Neural crest cell (in vitro differentiated cells): ENCODE data around the gene MYORG. TPM values are rescaled to one million over a fixed set of nuclear protein-coding genes. Genes with fewer than 3 reads are reported as not detected.

ENCODE experiments used
- DNase-seq: peaks from one replicate; pipeline ENCODE4 v3.0.0; 2021; ENCODE audit warnings: low read depth, mixed read lengths, low spot score
- H3K27ac Mint-ChIP-seq: one replicate; pipeline ENCODE4 v1.8.0; 2021; ENCODE audit warnings: mild to moderate bottlenecking, mixed read lengths; ENCODE audit not compliant: unreplicated experiment
- H3K27me3 Mint-ChIP-seq: 2 replicates; pipeline ENCODE4 v1.8.0; 2021; ENCODE audit warnings: low read depth, mild to moderate bottlenecking, mixed read lengths
- H3K36me3 Mint-ChIP-seq: 2 replicates; pipeline ENCODE4 v1.8.0; 2021; ENCODE audit warnings: low read depth, mild to moderate bottlenecking, mixed read lengths
- H3K4me1 Mint-ChIP-seq: 2 replicates; pipeline ENCODE4 v1.8.0; 2021; ENCODE audit warnings: mixed read lengths
- H3K4me3 Mint-ChIP-seq: one replicate; pipeline ENCODE4 v1.8.0; 2021; ENCODE audit warnings: mild to moderate bottlenecking, mixed read lengths
- H3K9me3 Mint-ChIP-seq: 2 replicates; pipeline ENCODE4 v1.8.0; 2021; ENCODE audit warnings: mixed read lengths
- CTCF ChIP-seq: fragments of 200-600 bp; sonication (generic); conservative IDR thresholded peaks from 2 replicates; pipeline ENCODE4 v1.5.0; 2021; ENCODE audit warnings: antibody characterized with exemption, mild to moderate bottlenecking
- total RNA-seq: library from RNA; stranded (reverse); gene quantifications from 2 replicates; pipeline ENCODE4 v1.2.1, GENCODE V29; 2021

Gene MYORG
- total RNA-seq, 1 donor from 2014 or later: 2.0 TPM

GRCh38 chr9:34380034-34380510 lies 3.4 kb upstream of the MYORG start:
- peaks cover 30% of the 10 kb centered on the region for H3K4me1 Mint-ChIP-seq

GRCh38 chr9:34379334-34380033 lies 2.8 kb upstream of the MYORG start:
- Mint-ChIP-seq H3K27ac (no peak overlapping the region), H3K4me1 (peaks cover 30% of the 10 kb centered on the region), H3K9me3 (no peaks in the 10 kb centered on the region), H3K27me3 (peaks cover 89% of the 10 kb centered on the region), H3K36me3 (no peaks in the 10 kb centered on the region), H3K4me3 (peak overlapping the region; percentile 80)
- peak; percentile 92 for DNase-seq
- TF ChIP-seq CTCF: peak; percentile 96

More at GRCh38 chr9:34380034-34380510, 3.4 kb upstream of the MYORG start:
- no peak for DNase-seq
- H3K36me3 Mint-ChIP-seq: no peaks in the 10 kb centered on the region
- no peak for TF ChIP-seq CTCF
- peak overlapping the region; percentile 80 for H3K4me3 Mint-ChIP-seq
- no peak overlapping the region for H3K27ac Mint-ChIP-seq
- H3K27me3 Mint-ChIP-seq: peaks cover 88% of the 10 kb centered on the region
- no peaks in the 10 kb centered on the region for H3K9me3 Mint-ChIP-seq

DNA sequence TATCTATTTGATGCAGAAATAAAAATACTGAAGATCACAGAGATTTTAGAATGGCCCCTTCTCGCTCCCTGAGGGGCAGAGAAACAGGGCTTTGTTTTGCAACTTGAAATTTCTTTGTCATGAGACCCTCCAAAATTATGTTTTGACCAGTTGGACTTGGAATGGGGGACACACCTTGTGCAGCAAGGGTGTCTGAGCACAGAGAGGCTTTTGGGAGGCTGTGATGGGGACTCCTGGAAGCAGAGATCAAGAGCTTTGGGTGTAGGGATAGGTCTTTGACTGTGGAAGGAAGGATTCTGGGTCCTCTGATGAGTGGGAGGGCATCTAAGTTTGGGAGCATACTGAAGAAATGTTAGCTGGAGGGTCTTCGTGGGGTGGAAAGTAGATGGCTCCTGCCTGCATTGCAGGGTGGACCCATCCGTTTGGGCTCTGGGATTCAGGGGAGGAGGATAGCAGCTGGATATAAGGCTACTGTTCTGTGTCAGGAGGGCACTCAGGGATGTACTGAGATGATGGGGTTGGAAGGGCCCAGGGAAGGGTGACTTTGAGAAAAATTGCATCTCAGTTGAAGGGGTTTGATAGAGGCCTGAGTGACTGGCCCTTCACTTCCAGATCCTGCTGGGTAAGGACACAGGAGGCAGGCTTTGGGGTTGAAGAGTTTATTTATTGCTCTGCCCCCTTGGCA lies 1.8 kb upstream of the MYORG start:
- peaks cover 30% of the 10 kb centered on the region for H3K4me1 Mint-ChIP-seq
- no peak for DNase-seq
- no peaks in the 10 kb centered on the region for H3K9me3 Mint-ChIP-seq
- no peak overlapping the region for H3K27ac Mint-ChIP-seq
- peak overlapping the region; percentile 80 for H3K4me3 Mint-ChIP-seq
- no peak for TF ChIP-seq CTCF
- peaks cover 4% of the 10 kb centered on the region for H3K36me3 Mint-ChIP-seq
- H3K27me3 Mint-ChIP-seq: peaks cover 85% of the 10 kb centered on the region

GRCh38 chr9:34377404-34377746 lies 677 bp upstream of the MYORG start:
- H3K9me3 Mint-ChIP-seq: no peaks in the 10 kb centered on the region
- H3K36me3 Mint-ChIP-seq: peaks cover 4% of the 10 kb centered on the region
- H3K4me1 Mint-ChIP-seq: peaks cover 30% of the 10 kb centered on the region
- no peak for TF ChIP-seq CTCF
- H3K27me3 Mint-ChIP-seq: peaks cover 74% of the 10 kb centered on the region
- no peak overlapping the region for H3K27ac Mint-ChIP-seq
- H3K4me3 Mint-ChIP-seq: peak overlapping the region; percentile 81
- no peak for DNase-seq

DNA sequence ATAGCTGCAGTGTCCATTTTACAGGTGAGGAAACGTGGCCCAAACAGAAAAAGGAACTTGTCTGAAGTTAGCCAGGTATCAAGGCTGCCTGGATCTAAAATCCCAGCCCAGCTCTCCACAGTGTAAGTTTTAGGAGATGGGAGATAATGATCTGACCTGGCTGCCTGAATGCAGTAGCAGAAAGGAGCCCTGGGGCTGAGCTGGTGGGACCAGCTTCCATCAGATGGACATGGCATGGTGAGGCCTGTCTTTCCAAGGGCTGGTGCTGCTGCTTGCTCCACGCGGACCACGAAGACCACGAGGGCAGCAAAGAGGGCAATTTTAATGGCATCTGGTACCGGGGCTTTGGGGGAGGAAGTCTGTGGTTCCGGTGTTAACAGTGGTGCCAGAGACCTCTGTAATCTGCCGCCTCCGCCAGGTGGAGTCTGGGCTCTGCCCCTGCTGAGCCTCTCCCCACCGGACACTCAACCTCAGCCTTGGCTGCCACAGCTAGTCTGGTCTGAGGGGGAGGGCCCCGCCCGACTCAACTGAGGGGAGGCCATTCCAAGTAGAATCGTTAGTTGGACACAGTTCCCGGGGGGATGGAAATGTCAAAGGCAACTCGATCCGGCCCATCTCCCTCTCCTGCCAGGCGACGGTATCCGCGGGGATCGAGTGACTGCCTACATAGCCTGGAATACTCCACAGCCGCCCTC lies 650 bp downstream of the MYORG start:
- Mint-ChIP-seq H3K27ac (no peak overlapping the region), H3K27me3 (peaks cover 61% of the 10 kb centered on the region), H3K36me3 (peaks cover 4% of the 10 kb centered on the region), H3K4me1 (peaks cover 30% of the 10 kb centered on the region), H3K9me3 (no peaks in the 10 kb centered on the region), H3K4me3 (peak overlapping the region; percentile 81)
- DNase-seq: no peak
- peak; percentile 29 for TF ChIP-seq CTCF
